GM12864 (cell line): ENCODE data around the gene CSRP1.
A peak's percentile ranks its signal among the peaks of the same experiment; 100 is the strongest.

Source experiments
- DNase-seq: peaks from one replicate; pipeline ENCODE4 v3.0.0-alpha.2; 2011; ENCODE audit warnings: low read depth
- H3K4me3 ChIP-seq: 2 replicates; pipeline ENCODE4 v1.5.1; 2011; ENCODE audit warnings: mild to moderate bottlenecking, low read depth, low read length, control low read depth
- CTCF ChIP-seq: IDR thresholded peaks from 2 replicates; pipeline ENCODE4 v1.5.1; 2011; ENCODE audit warnings: low read depth, mild to moderate bottlenecking, moderate library complexity, low read length, control low read depth, inconsistent platforms; ENCODE audit errors: missing control alignments

Gene CSRP1

GRCh38 chr1:201507360-201507675 lies 395 bp upstream of the CSRP1 start:
- no peak for DNase-seq
- H3K4me3 ChIP-seq: peak overlapping the region; percentile 89
- TF ChIP-seq CTCF: no peak

DNA sequence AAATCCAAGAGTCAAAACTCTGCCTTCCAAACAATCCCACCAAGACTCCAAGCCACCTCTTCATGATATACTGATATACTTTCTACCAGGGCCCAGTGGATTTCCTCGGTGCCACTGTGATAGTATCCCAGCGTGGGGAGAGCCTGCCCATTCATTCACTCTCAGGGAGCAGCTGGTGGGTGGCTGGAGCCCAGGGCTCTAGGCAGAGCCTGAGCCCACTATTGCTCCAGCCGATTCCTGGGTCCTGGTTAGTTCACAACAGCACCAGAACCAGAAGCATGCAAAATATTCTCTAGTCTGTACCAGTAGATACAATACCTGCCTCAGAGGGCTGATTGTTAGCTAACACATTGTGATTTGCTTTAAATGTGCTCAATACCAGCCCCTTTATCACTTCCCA lies 831 bp downstream of the CSRP1 start:
- no peak for TF ChIP-seq CTCF
- no peak for DNase-seq

DNA sequence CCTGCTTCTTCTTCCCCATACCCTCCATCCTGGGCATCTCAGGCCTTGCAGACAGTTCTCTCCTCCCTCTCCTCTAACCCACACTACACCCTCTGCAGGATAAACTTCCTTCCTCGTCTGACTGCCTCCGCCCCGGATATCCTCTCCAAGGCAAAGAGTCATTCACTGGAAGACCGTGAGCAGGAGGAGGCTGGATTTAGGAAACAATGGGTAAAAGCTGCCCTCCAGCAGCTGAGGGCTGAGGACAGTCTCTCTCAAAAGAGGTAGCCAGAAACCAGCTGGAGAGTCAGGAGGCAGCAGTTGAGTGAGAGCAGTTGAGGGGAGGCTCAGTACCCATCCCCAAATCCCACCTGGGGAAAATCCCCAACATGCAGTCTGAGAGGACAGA lies 1.4 kb downstream of the CSRP1 start:
- peak overlapping the region; percentile 89 for H3K4me3 ChIP-seq
- no peak for TF ChIP-seq CTCF
- DNase-seq: no peak

More for the DNA sequence above, 831 bp downstream of the CSRP1 start:
- peak overlapping the region; percentile 89 for H3K4me3 ChIP-seq

DNA sequence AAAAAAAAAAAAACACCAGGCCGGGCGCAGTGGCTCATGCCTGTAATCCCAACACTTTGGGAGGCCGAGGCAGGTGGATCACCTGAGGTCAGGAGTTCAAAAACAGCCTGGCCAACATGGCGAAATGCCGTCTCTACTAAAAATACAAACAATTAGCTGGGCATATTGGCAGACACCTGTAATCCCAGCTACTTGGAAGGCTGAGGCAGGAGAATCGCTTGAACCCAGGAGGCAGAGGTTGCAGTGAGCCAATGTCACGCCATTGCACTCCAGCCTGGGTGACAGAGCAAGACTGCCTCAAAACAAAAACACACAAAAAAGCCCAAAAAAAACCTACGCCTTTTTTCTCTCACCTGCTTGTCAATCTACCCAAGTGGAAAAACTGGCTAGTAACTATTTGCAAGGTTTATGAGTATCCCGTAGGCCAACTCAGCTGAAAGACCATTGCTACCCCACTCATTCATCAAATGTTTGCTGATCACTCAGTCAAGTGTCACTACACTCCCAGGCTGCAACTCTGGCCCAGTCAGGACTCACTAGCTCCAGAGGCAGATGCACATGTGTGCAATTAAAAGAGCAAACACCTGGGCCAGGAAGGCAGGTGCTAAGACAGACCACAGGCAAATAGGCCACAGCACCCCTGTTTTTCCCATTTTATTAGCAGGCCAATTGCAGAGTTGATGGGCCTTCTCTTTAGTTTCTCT lies 2.0 kb downstream of the CSRP1 start:
- TF ChIP-seq CTCF: no peak
- H3K4me3 ChIP-seq: no peak overlapping the region

DNA sequence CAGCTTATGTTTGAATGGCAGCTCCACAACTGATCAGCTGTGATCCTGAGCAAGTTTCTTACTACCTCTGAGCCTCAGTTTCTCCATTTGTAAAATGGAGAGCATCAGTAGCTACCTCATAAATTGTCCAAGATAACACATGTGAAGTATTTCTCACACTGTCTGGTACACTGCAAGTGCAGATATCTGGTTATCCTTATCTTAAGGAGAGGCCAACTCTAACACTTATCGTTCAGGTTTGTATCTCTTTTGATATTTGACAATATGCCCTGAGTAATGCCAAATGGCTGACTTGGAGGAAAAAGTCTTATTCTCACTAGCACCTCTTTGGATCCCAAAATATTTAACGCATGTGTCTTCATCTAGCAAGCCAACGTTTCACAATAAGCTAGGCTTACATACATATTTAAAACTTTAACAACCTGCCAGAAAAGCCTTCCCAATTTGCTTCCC lies 2.7 kb downstream of the CSRP1 start:
- H3K4me3 ChIP-seq: no peak overlapping the region
- DNase-seq: no peak
- no peak for TF ChIP-seq CTCF

More for the DNA sequence above, 2.0 kb downstream of the CSRP1 start:
- no peak for DNase-seq

GRCh38 chr1:201503397-201504176 lies 3.3 kb downstream of the CSRP1 start:
- no peak for DNase-seq
- TF ChIP-seq CTCF: no peak
- H3K4me3 ChIP-seq: no peak overlapping the region
